ENCODE measurements around the gene ACVR2B.

DNA sequence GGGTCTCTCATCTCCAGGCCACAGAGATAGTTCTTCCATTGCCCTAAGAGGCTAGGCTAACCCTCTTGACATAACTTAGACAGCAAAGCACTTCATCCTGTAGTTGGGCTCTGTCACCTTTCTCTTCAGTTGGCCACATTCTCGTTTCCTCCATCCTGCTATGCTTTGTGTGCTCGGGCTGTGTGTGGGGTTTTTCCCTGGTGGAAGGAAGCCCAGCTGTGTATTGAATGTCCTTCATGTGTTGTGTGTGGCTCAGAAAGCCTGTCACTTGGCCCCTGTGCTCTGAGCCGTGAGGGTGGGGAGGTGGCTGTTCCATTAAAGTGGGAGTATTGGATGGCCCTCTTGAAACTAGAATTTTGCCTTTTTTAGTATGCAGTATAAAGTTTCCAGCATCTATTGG lies 33.6 kb downstream of the ACVR2B start:
- TF ChIP-seq, protein P1, sequence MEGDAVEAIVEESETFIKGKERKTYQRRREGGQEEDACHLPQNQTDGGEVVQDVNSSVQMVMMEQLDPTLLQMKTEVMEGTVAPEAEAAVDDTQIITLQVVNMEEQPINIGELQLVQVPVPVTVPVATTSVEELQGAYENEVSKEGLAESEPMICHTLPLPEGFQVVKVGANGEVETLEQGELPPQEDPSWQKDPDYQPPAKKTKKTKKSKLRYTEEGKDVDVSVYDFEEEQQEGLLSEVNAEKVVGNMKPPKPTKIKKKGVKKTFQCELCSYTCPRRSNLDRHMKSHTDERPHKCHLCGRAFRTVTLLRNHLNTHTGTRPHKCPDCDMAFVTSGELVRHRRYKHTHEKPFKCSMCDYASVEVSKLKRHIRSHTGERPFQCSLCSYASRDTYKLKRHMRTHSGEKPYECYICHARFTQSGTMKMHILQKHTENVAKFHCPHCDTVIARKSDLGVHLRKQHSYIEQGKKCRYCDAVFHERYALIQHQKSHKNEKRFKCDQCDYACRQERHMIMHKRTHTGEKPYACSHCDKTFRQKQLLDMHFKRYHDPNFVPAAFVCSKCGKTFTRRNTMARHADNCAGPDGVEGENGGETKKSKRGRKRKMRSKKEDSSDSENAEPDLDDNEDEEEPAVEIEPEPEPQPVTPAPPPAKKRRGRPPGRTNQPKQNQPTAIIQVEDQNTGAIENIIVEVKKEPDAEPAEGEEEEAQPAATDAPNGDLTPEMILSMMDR (conservative IDR thresholded peaks at IDR 0.05 in 1 of 2, IDR thresholded peaks at IDR 0.05 in 1 of 2; ENCODE audit: extremely low read depth in 1 of 2, insufficient read depth in 1 of 2, low read depth in 1 of 2, low read length in 2 of 2): no peak
- no peak for TF ChIP-seq EZH2 (IDR thresholded peaks at IDR 0.05; ENCODE audit: borderline replicate concordance, low read length)

Measured in mammary epithelial cell (primary cell).